Motor neuron (in vitro differentiated cells): ENCODE results near the gene ROPN1L. TPM values are rescaled to one million over a fixed set of nuclear protein-coding genes. Genes with fewer than 3 reads are reported as not detected.
A peak's percentile ranks its signal among the peaks of the same experiment; 100 is the strongest.
"Not testable (repeated sequence)": the region's sequence is repeated elsewhere in the genome, so short reads cannot be mapped to it uniquely, and the experiment has no call there.

Experiments
- ATAC-seq, 8 experiments: fragments of 200-7000 bp; cut with Tn5 transposase; replicated peaks in 6 of 8; 2 replicates each; pipeline ENCODE4 v1.8.0; 2021; ENCODE audit warnings: mild to moderate bottlenecking in 8 of 8, moderate library complexity in 8 of 8
- H3K27ac ChIP-seq, 2 donors: fragments of 250-450 bp; sonication (Bioruptor Pico); 2 replicates each; pipeline ENCODE4 v1.9.0; 2021; ENCODE audit warnings: antibody characterized with exemption in 2 of 2, mild to moderate bottlenecking in 2 of 2, moderate library complexity in 1 of 2
- H3K4me1 ChIP-seq, 2 donors: fragments of 250-450 bp; sonication (Bioruptor Pico); replicated peaks in 1 of 2; 2 replicates each; pipeline ENCODE4 v1.6.1; 2021; ENCODE audit warnings: antibody characterized with exemption in 2 of 2, mild to moderate bottlenecking in 2 of 2, moderate library complexity in 1 of 2
- H3K4me3 ChIP-seq, 5 donors: fragments of 250-450 bp; sonication (Bioruptor Pico); 2 replicates each; pipeline ENCODE4 v1.9.0; 2021; ENCODE audit warnings: antibody characterized with exemption in 5 of 5, mild to moderate bottlenecking in 5 of 5, moderate library complexity in 4 of 5
- WGBS, 10 experiments: fragments of 450-650 bp; shearing (Covaris generic); methylation state at CpG; one replicate each; pipeline ENCODE4 v1.0.0; 2022; 5-methylcytosine and 5-hydroxymethylcytosine counted together
- in situ Hi-C, 9 experiments: fragments of 400-800 bp; cut with MboI; loops; one replicate each; pipeline ENCODE4 v1.15.0; 2021; ENCODE audit warnings: low sequenced_read_pairs in 9 of 9, low pct_unique_long_range_greater_than_20kb in 2 of 9; ENCODE audit not compliant: unreplicated experiment in 9 of 9
- total RNA-seq, 8 experiments: library from RNA; unstranded; fragments of 300-600 nt; gene quantifications; 2 replicates each; pipeline versions ENCODE4 v1.2.3 to v1.2.4, GENCODE V29; 2022

Gene ROPN1L
- 10 to 100 TPM in 1 of 8 experiments, 1 to 10 TPM in 6, not detected in 1; 1.1 to 25.7 (median 2.2) TPM for total RNA-seq

GRCh38 chr5:10441083-10441991, at the start of gene ROPN1L:
ROPN1L (plus strand) TSS chr5:10441879; CDS start chr5:10442168, 289 bp downstream.
- peak within 1 kb of the TSS; percentile 76 to 81 for H3K27ac ChIP-seq
- peak within 1 kb of the TSS; percentile 54 to 71 (median 62) for H3K4me3 ChIP-seq
- 0 to 18% (median 0%) methylated on average over 1 to 16 of the region's 63 CpGs for WGBS, 10 experiments
- peak; percentile 91 to 98 (median 97) for ATAC-seq
- in situ Hi-C loops = loop anchor here in 1 of 9 experiments (25.0 kb wide), 1 partner anchor 179 kb away; the partner anchor contains the start of gene CCT5
- H3K4me1 ChIP-seq = peaks cover 3 to 4% of the 10 kb centered on the region in 2 donors

GRCh38 chr5:10392567-10393328, 48.9 kb upstream of the ROPN1L start:
- in situ Hi-C loops, H3K27ac ChIP-seq, ATAC-seq, H3K4me3 ChIP-seq, H3K4me1 ChIP-seq: not testable (repeated sequence)
- WGBS, 10 experiments = 40 to 100% (median 100%) methylated on average over 1 to 5 of the region's 6 CpGs; no CpG with 5 or more reads in 1 of the 10 experiments

- in situ Hi-C loops = no loop called here
- no peak overlapping the region for H3K27ac ChIP-seq
- WGBS, 10 experiments = 61 to 100% (median 91%) methylated on average over 1 to 2 of the region's 2 CpGs
- no peak overlapping the region for H3K4me3 ChIP-seq
- no peaks in the 10 kb centered on the region for H3K4me1 ChIP-seq
- no peak for ATAC-seq
These were observed 48.2 kb upstream of the ROPN1L start for GRCh38 chr5:10393491-10393890.

- 62 to 100% (median 89%) methylated on average over 2 to 5 of the region's 5 CpGs for WGBS, 10 experiments
- ATAC-seq = no peak
- in situ Hi-C loops = no loop called here
- H3K4me3 ChIP-seq = no peak overlapping the region
- H3K4me1 ChIP-seq = no peaks in the 10 kb centered on the region
- H3K27ac ChIP-seq = no peak overlapping the region
These were observed 45.1 kb upstream of the ROPN1L start for GRCh38 chr5:10396552-10396951.

- H3K4me3 ChIP-seq = no peak overlapping the region
- in situ Hi-C loops = loop anchor here in 4 of 9 experiments (25.0 kb wide), 1 partner anchor 113 kb away; no protein-coding TSS in a partner anchor
- no peak overlapping the region for H3K27ac ChIP-seq
- ATAC-seq = no peak
- H3K4me1 ChIP-seq = no peaks in the 10 kb centered on the region
These were observed 41.8 kb upstream of the ROPN1L start for GRCh38 chr5:10399839-10400238.

- Histone ChIP-seq H3K4me3 (no peak overlapping the region), H3K4me1 (no peaks in the 10 kb centered on the region), H3K27ac (no peak overlapping the region)
- in situ Hi-C loops = loop anchor here in 4 of 9 experiments (25.0 kb wide), 1 partner anchor 113 kb away; no protein-coding TSS in a partner anchor
- ATAC-seq = no peak
- whole genome bisulfite sequencing, 10 experiments = 71 to 100% (median 91%) methylated on average over 1 to 2 of the region's 2 CpGs; no CpG with 5 or more reads in 1 of the 10 experiments
These were observed 41.3 kb upstream of the ROPN1L start for GRCh38 chr5:10400411-10400810.

GRCh38 chr5:10400831-10401230, 40.8 kb upstream of the ROPN1L start:
- Histone ChIP-seq H3K4me3 (no peak overlapping the region), H3K4me1 (no peaks in the 10 kb centered on the region), H3K27ac (no peak overlapping the region)
- WGBS, 10 experiments = 38 to 100% (median 92%) methylated on average over 1 to 3 of the region's 3 CpGs
- ATAC-seq = no peak
- in situ Hi-C loops = loop anchor here in 4 of 9 experiments (25.0 kb wide), 1 partner anchor 114 kb away; no protein-coding TSS in a partner anchor

GRCh38 chr5:10401498-10401897, 40.2 kb upstream of the ROPN1L start:
- 83 to 100% (median 100%) methylated on average over 1 of the region's 1 CpG; no CpG with 5 or more reads in 4 of the 10 experiments for WGBS, 10 experiments
- in situ Hi-C loops = loop anchor here in 4 of 9 experiments (25.0 kb wide), 1 partner anchor 114 kb away; no protein-coding TSS in a partner anchor
- Histone ChIP-seq H3K4me3 (no peak overlapping the region), H3K27ac (no peak overlapping the region), H3K4me1 (no peaks in the 10 kb centered on the region)
- no peak for ATAC-seq

- Histone ChIP-seq H3K4me1 (no peaks in the 10 kb centered on the region), H3K4me3 (no peak overlapping the region), H3K27ac (no peak overlapping the region)
- no peak for ATAC-seq
- in situ Hi-C loops = loop anchor here in 4 of 9 experiments (25.0 kb wide), 1 partner anchor 117 kb away; no protein-coding TSS in a partner anchor
- WGBS, 10 experiments = 83 to 100% (median 100%) methylated on average over 1 of the region's 1 CpG; no CpG with 5 or more reads in 2 of the 10 experiments
These were observed 37.9 kb upstream of the ROPN1L start for GRCh38 chr5:10403829-10404228.

- no peaks in the 10 kb centered on the region for H3K4me1 ChIP-seq
- no peak overlapping the region for H3K27ac ChIP-seq
- H3K4me3 ChIP-seq = no peak overlapping the region
- WGBS, 10 experiments = 60 to 100% (median 94%) methylated on average over 1 to 3 of the region's 3 CpGs; no CpG with 5 or more reads in 2 of the 10 experiments
- peak in 1 of 8 experiments; percentile 16 for ATAC-seq
- in situ Hi-C loops = loop anchor here in 4 of 9 experiments (25.0 kb wide), 1 partner anchor 119 kb away; no protein-coding TSS in a partner anchor
These were observed 35.0 kb upstream of the ROPN1L start for GRCh38 chr5:10406651-10407050.

GRCh38 chr5:10409504-10409903, 32.2 kb upstream of the ROPN1L start:
- Histone ChIP-seq H3K27ac (no peak overlapping the region), H3K4me1 (no peaks in the 10 kb centered on the region), H3K4me3 (no peak overlapping the region)
- in situ Hi-C loops = loop anchor here in 4 of 9 experiments (25.0 kb wide), 1 partner anchor 122 kb away; no protein-coding TSS in a partner anchor
- ATAC-seq = no peak
- 33 to 100% (median 72%) methylated on average over 1 of the region's 1 CpG; no CpG with 5 or more reads in 4 of the 10 experiments for WGBS, 10 experiments

GRCh38 chr5:10410662-10411061, 31.0 kb upstream of the ROPN1L start:
- H3K4me3 ChIP-seq = no peak overlapping the region
- no peak overlapping the region for H3K27ac ChIP-seq
- in situ Hi-C loops = loop anchor here in 4 of 9 experiments (25.0 kb wide), 1 partner anchor 123 kb away; no protein-coding TSS in a partner anchor
- WGBS, 10 experiments = 56 to 100% (median 93%) methylated on average over 1 of the region's 1 CpG; no CpG with 5 or more reads in 4 of the 10 experiments
- H3K4me1 ChIP-seq = no peaks in the 10 kb centered on the region
- no peak for ATAC-seq
